Astrocyte (in vitro differentiated cells and primary cell): ENCODE data around the gene CFAP210.

Source experiments
- EZH2 ChIP-seq: IDR thresholded peaks from 2 replicates; pipeline ENCODE4 v1.6.1; 2012; ENCODE audit warnings: mild to moderate bottlenecking, low read length, inconsistent platforms; ENCODE audit not compliant: insufficient read depth
- TF ChIP-seq, protein P1 (sequence below): IDR thresholded peaks from 2 replicates; pipeline ENCODE4 v1.5.1; 2011; ENCODE audit warnings: low read depth, mild to moderate bottlenecking, inconsistent platforms, low read length, moderate library complexity; ENCODE audit not compliant: insufficient read depth

DNA sequence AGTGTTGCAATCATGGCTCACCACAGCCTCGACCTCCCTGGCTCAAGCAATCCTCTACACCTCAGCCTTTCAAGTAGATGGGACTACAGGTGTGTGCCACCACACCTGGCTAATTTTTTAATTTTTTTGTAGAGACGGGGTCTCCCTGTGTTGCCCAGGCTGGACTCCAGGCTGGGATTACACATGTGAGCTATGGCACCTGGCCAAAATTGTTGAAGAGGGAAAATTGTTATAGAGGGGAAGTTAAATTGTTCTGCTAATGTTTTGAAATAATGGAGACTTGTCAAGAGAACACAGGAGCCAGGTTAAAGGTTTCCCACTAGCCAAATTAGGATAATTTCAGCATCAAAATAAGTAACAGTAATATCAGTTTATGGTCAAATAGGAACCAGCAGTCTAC lies 84.9 kb downstream of the CFAP210 start:
- TF ChIP-seq, protein P1, sequence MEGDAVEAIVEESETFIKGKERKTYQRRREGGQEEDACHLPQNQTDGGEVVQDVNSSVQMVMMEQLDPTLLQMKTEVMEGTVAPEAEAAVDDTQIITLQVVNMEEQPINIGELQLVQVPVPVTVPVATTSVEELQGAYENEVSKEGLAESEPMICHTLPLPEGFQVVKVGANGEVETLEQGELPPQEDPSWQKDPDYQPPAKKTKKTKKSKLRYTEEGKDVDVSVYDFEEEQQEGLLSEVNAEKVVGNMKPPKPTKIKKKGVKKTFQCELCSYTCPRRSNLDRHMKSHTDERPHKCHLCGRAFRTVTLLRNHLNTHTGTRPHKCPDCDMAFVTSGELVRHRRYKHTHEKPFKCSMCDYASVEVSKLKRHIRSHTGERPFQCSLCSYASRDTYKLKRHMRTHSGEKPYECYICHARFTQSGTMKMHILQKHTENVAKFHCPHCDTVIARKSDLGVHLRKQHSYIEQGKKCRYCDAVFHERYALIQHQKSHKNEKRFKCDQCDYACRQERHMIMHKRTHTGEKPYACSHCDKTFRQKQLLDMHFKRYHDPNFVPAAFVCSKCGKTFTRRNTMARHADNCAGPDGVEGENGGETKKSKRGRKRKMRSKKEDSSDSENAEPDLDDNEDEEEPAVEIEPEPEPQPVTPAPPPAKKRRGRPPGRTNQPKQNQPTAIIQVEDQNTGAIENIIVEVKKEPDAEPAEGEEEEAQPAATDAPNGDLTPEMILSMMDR: no peak
- TF ChIP-seq EZH2: no peak
